Kasumi-1 (cell line): ENCODE measurements around the gene BGN.

ENCODE experiments used
- DNase-seq, 2 experiments: peaks; one replicate each; lab custom pipeline; 2025; lab: John Stamatoyannopoulos, UW

BGN gene

DNA sequence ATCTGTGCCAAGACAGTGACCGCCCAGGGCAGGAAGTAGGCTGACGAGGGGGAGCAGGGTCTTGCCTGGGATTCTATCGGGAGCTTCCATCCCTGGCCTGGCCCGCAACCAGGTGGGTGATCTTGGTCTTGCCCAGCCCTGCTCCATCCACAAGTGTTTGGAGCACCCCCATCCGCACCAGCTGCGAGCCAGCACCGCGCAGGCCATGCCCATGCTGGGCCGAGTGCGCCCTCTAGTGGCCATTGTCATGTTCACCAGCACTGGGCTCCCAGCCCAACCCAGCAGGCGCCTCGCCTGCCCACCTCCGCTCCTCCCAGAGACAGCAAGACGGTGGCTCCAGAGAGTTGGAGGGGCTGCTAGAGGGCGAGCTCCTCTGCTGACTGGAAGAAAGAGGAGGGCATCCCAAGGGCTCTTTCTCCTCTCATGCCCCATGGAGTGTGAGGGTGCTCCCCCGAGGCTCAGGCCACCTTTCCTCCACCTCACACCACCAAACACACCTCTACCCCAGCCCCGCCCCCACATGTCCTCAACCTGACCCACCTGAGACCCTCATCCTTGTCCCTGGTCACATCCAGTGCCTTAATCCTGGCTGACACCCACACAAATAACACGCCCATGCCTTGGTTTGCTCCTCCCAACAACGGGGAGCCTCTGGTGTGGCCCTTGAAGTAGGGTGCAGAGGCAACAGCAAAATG, 12.9 kb downstream of the BGN start:
- peak; percentile 9 to 21 for DNase-seq

DNA sequence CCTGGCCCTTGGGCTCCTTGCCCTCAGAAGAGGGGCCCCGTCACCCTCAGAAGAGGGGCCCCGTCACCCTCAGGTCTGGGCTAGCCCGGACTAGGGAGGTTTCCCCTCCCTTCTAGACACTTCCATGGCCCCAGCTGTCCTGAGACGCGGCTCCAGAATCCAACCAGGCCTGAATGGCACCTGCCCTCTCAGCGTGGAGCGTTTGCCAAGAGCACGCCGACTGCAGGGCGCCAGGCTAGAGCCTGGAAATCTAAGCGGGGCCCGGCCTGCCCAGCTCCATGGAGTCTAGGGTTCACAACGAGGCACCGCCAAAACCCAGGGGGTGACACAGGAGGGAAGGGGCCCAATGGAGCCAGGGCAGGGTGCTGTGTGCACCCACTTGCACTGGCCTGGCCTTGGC, 14.8 kb downstream of the BGN start:
- no peak for DNase-seq

DNA sequence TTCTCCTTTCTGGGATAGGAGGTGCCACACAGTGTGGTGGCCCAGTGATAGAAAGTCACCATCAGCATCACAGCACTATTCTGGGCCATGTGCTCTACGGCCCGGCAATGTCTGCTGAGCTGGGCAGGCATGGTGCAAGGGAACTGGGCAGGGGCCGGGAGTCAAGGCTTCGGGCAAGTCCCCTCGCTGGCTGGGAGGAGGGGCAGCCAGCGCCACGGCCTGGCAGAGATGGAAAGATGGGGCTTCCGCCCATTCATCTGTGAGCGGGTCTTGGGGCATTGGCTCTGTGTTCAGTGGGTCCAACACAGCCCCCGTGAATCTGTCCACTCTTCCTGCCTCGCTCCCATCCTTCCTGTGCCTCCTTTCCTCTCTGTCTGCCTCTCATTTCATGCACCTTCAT, 15.6 kb downstream of the BGN start:
- no peak for DNase-seq

DNA sequence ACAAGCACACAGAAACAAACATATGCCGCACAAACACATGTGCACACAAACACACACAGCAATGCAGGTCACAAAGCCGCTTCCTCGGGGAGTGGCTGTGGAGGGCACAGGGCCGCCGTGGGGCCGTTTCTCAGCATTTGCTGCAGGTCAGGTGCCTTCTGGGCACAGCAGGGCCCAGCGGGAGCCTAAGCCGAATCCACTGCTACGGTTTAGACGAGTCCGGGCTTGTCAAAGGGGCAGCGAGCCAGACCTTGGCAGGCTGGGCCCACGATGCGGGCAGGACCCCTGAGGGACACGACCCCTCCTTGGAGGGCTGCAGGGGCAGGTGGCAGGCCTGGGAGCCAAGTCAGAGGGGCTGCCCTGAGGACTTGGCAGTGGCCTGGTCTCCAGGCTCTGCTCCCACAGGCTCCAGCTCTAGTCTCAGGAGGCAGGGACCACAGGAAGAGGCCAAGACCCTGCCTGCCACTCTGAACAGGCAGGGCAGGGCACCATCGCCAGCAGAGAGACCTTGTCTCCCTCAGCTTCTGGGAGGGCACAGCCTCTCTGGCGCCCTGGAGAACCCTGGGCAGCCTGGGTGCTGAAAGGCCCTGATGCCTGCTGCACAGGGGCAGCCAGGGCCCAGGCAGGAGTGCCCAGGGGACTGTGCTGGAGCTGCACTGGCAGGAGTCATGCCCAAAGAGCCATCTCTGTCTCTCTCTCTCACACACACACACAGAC, 17.2 kb downstream of the BGN start:
- no peak for DNase-seq

DNA sequence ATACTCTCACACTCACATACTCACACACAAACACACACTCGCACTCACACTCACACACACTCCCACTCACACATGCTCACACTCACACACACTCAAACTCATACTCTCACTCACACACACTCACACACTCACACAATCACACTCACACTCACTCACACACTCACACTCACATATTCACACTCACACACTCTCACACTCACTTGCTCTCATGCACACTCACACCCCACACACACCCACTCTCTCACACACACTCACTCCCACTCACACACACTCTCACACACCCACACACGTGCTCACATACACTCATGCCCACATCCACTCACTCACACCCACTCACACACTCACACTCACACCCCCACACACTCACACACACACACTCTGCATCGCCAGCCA, 17.7 kb downstream of the BGN start:
- no peak for DNase-seq

DNA sequence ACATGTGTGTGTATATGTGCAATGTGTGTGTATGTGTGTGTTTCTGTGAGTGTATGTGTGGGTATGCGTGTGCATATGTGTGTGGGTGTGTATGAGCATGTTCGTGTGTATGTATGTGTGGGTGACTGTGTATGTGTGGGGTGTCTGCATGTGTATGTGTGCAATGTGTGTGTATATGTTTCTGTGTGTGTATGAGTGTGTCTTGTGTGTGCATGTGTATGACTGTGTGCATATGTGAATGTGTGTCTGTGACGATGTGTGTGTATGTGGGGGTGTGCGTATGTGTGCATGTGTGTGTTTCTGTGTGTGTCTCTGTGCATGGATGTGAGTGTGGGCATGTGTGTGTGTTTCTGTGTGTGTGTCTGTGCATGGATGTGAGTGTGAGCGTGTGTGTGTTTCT, 18.5 kb downstream of the BGN start:
- no peak for DNase-seq

DNA sequence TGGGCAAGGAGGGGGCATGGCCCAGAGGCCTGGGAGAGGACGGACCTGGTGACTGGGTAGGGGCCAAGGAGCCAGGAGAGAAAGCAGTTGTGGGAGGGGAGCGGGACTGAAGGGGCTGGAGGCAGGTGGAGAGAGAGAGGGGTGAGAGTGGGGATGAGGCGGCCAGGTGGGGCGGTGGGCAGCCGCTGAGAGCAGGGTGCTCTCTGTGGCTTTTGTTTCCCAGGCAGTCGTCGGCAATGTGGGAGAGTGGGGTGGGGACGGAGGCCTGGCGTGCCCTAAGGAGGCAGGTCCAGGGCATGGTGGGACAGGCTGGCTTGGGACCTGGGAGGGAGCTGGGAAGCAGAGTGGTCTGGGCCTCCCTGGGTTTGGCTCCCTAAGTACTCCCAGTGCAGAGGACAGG, 19.5 kb downstream of the BGN start:
- DNase-seq = no peak

DNA sequence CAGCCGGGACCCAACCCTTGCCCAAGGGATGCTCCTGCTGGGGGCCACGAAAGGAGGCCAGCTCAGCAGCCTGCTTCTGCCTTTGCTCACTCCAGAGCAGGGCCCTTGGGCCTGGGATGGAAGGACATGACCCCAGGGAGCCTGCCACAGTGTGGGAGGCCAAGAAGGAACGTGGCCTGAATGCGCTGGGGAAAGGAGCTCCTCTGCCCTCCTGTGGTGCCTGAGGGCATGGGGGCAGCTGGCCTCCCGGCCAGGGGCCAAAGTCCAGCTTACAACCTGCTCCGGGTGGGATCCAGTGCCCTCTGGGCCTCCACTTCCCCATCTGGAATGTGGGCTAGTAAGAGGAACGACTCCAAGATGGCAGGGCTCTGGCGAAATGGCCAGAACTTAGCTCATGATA, 20.7 kb downstream of the BGN start:
- no peak for DNase-seq

DNA sequence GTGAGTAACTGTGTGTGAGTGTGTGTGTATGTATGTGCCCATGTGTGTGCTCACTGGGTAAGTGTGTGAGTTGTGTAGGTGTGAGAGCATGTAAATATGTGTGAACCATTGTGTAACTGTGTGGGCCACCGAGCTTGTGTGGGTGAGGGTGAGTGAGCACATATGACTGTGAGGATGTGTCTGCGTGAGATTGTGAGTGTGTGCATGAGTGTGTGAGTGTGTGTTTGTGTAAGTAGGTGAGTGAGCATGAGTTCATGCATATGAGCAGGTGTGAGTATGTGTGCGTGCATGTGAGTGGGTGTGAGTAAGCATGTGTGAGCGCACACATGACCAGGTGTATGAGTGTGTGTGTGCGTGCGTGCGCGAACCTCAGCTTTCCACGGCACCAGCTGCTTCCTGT, 21.3 kb downstream of the BGN start:
- no peak for DNase-seq

DNA sequence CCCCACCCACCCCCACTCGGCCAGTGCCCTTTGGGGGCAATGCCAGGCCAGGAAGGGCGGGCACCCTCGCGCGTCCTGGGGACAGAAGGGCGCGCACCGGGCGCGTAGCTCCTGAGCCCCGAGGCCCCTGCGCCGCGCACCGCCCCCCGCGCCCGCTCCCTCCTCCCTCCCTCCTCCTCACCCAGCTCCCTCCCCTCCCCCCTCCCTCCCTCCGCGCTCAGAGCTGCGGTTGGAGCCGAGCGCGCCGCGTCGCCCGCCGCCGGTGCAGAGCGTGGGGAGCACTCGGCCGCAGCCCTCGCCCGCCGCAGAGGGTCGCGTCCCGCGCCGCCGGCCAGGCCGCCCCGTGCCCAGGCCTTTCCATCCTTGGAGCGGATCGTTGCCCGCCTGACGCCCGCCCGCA, 22.6 kb downstream of the BGN start, which contains the start of gene ATP2B3:
TSS of gene ATP2B3 (plus strand) at position 220 of the 400 bp plus-strand sequence. CDS start 18,606 bp downstream, outside the sequence.
- no peak for DNase-seq

DNA sequence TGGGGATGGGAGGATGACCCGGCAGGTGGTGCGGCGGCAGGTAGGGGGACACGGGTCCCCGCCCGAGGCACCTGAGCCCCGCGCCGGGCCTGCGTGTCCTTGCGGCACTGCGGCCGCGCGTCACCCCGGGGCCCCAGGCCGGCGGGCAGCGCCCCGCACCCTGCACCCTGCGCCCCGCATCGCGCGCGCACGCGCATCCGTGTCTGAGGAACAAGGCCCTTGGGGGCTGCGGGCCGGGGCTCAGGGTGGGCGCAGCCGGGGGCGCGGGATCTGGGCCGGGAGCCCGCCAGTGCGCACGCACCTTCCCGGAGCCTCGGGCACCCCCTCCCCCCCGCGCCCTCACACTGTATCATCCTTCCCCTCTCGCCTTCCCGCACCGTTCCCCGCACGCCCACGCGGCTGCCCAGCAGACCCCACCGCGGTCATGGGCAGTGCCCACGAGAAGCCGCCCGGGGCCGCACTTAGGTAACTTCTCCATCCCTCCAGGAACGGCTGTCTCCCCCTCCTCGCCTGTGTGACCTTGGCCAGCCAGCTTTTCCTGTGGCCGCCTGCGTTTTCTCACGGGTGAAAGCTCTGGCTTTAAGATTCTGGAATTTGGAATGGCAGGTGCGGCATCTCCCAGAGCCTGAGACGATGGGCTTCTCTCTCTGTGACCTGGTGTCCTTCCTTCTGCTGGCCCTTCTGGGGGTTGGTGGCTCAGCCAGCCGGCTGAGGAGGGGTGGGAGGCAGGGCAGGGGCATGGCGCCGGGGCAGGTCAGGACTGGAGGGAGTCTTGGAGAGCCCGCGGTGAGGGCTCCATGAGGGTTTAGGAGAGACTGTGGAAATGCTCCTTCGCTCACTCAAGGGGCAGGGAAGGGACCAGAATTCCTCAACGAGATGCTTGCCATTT, 23.4 kb downstream of the BGN start:
- no peak for DNase-seq

DNA sequence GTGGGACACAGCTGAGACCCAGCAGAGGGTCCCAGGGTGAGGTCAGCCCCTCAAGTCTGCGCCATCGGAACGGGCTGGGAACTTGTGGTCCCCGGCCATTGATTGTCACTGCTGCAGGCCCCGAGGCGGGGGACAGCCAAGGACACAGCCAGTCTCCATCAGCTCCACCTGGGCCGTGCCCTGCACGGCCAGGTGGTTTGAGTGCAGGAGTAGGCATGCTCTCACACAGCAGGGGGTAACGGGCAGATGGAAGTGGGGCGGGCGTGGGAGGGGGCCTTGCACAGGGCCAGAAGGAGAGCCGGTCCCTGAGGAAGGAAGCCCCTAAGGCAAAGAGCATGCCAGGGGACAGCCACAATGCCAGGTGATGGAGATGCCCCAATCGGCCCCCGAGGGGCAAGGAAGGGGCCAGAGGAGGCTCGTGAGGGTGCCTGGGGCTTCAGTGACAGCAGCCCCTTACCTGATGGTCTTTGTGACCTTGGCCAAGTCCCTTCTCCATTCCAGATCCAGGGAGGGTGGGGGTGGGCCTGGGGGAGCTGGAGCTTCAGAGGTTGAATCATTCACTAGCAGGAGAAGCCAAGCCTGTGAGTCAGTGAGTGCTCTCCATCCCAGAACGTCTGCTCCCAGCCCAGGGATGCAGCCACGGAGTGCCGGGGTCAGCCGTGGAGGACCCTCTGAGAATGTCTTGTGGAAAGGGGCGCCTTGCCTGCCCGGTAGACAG, 24.9 kb downstream of the BGN start:
- DNase-seq = no peak

DNA sequence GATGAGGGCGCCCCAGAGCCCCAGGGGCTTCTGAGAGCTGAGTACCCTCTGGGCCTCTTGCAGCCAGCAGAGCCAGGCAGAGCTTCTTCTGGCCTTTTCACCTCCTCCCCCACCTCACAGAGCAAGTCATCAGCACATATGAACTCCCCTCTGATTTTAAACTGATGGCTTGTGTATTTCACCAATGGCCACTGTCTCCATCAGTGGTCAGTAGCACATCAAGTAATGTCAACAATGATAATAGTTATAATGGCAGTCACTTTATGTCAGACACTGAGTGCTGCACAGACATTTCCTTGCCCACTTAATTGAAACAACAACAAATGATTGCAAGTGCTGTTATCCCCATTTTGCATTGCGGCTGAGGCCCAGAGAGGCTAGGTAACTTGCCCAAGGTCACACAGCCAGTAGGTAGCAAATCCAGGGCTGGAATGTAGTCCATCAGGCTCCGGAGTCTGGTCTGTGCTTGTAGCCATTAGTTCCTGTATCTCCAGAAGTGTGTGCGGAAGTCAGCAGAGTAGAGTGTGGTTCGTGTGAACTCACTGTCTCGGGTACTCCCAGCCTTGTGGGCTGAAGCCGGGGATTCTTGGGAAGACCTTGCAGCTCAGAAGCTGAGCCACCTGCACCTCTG, 25.6 kb downstream of the BGN start:
- DNase-seq = no peak

DNA sequence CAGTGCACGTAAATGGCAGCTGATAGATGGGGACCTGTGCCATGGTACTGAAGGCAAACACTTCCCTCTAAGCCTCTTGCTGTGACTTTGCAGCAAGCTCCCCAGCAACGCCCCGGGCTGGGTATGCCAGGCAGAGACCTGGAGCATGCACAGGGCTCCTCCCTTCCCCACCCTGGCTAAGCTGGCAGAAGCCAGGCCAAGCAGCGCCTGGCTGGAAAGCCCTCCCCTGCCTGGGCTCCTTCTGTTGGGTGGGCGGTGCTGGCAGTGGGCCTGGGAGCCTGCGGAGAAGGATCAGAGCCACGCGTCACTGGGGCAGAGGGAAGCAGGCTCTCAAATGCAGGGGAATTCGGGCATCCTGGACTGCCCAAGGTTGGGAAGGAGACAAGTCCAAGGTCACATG, 26.3 kb downstream of the BGN start:
- no peak for DNase-seq

DNA sequence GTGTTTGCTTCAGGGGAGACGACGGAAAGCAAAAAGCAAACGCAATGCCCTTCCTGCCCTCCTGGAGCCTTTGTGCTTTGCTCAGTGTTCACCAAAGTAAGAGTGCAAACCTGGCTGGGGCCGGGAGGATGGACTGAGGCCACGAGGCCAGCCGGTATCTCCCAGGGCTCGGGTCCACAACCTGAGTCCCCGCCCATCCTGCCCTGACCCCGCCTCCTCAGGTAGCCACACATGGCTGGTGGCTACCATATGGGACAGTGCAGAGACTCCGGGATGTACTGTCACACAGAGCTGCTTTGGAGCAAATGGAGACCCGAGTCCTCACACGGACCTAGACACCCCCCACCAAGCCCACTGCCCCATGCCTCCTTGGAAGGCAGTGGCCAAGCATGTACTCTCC, 27.5 kb downstream of the BGN start:
- no peak for DNase-seq

DNA sequence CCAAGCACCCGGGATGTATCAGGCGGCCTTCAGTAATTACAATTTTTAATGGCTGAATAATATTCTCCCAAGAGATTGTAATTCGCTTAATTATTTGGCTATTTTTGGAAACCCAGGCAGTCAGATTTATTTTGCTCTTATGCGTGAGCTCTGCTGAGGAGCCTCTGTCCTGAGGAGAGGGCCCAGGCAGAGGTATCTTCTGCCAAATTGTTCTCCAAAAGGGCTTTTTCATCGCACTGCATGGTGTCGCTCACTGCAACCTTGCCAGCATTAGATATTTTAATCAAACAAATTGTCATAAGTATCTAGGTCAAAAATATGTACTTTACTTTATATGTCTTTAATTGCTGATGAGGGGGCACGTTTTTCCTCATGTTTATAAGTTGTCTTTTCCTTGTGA, 28.5 kb downstream of the BGN start:
- DNase-seq = no peak

DNA sequence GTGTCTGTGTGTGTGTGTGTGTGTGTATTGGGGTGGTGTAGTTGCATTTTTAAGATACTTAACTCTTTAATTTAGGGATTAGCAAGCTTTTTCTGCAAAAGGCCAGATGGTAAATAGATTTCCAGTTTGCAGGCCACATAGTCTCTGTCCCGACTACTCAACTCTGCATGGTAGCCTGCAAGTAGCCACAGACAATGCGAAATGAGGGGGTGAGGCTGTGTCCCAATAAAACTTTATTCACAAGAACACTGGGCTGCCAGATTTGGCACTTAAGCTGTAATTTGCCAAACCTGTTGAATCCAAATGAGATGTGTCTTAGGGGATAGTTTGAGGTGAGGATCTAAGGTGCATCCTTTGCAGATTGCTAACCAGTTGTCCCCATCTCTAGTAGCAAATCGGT, 29.5 kb downstream of the BGN start:
- DNase-seq = no peak

DNA sequence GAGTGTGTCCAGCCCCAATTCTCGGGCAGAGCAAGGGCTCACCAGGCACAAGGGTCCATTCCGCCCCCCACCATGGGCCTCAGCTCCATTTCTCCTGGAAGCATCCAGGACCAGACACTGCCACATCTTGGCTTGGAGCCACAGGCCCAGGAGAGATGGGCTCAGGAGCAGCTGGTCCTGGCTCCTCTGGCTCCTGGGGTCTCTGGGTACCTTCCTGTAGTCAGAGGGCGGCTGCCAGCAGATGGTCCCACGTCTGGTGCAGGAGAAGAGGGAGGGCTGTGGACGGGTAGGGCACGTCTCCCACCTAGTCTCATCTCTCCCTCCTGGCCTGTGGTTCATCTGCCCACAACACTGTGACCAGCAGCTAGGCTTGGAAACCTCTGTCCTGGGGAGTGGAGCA, 30.7 kb downstream of the BGN start:
- no peak for DNase-seq

DNA sequence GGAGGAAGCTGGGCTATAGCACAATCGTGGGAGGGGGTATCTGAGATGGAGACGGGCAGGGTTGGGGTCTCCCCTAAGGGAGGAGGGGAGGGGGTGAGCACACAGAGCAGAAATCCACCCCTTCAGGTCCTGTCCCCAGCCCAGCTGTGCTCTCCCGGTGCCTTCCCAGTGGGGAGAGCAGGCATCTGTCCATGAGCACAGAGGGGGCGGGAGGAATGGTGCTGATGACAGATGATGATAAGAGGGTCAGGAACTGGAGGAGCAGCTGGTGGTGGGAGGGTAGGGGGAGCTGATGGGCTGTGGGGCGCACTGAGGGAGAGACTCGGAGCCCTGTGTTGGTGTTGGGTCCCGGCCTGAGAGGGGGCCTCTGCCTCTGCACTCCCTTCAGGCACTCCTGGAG, 31.3 kb downstream of the BGN start:
- no peak for DNase-seq

DNA sequence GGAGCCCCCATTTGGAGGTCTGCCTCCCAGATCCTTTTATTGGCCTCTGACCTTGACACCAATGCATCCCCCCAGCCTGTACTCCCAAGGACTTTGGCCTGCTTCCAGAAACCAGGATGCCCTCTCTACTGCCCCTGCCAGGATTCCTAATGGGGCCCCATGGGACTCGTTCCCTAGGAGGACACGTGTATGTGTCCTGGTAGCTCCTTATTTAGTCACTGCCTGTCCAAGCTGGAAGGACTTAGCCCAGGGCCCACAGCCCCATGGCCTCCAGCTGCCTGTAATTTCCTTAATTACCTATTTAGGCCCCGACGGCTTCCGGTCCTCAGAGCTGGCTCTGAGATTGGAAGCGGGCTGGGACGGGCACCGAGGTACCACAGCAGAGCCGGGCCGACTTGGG, 32.0 kb downstream of the BGN start:
- DNase-seq = no peak

DNA sequence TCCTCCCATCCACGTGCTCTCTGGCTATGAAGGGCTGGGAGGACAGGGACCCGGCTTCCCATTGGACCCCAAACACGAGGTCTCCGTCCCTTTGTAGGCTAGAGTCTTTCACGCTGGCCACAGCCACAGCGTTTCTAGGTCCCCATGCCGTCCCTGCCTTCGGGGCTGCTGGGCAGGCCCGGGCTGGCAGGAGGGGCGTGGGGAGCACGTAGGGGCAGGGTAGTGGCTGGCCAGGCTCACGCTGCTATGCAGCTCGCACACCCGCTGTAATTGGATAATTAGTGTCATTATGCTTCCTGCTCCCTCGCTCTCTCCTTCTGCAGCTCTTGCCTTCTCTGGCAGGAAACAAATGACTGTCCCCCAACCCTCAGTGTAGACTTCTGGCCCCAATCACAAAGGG, 32.4 kb downstream of the BGN start:
- DNase-seq = no peak
